CD4-positive, alpha-beta T cell treated with Interleukin-17A for 4 hours (primary cell): Measurements from ENCODE around the gene MYMX.

Experiments
- DNase-seq: peaks from one replicate; pipeline ENCODE4 v3.0.0-alpha.2; 2020; ENCODE audit warnings: mixed read lengths

Gene MYMX

GRCh38 chr6:44265722-44266233 is 49.1 kb downstream of the MYMX start:
- no peak for DNase-seq

- DNase-seq: no peak
Measured at GRCh38 chr6:44266347-44266746, 49.6 kb downstream of the MYMX start.

GRCh38 chr6:44267252-44267651 is 50.5 kb downstream of the MYMX start:
- DNase-seq: no peak
